Activated naive CD4-positive, alpha-beta T cell (primary cell): Measurements from ENCODE around the gene TTC31.
"Not testable (repeated sequence)": the region's sequence is repeated elsewhere in the genome, so short reads cannot be mapped to it uniquely, and the experiment has no call there.

Experiments
- DNase-seq, 4 experiments: peaks; one replicate each; lab custom pipeline; 2025; lab: John Stamatoyannopoulos, UW

Gene TTC31

DNA sequence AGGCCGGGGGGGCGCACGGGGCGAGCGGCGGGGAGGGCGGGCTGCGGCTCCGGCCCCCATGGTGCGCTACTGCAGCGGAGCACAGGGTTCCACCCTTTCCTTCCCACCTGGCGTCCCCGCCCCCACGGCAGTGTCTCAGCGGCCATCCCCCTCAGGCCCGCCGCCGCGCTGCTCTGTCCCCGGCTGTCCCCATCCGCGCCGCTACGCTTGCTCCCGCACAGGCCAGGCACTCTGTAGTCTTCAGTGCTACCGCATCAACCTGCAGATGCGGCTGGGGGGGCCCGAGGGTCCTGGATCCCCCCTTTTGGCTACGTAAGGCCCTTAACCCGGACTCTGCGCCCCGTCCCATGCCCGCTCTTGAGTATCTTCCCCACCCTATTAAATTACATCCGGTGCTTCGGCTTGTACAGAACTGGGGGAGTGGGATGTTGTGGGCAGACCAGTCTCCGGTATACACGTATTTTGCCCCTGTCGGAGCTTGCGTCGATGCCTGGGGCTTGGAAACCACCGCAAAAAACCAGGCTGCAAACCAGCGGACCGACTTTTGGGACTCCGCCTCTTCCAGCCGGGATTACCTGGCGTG lies 25.2 kb upstream of the TTC31 start:
- DNase-seq = peak; percentile 49 to 77 (median 68)

DNA sequence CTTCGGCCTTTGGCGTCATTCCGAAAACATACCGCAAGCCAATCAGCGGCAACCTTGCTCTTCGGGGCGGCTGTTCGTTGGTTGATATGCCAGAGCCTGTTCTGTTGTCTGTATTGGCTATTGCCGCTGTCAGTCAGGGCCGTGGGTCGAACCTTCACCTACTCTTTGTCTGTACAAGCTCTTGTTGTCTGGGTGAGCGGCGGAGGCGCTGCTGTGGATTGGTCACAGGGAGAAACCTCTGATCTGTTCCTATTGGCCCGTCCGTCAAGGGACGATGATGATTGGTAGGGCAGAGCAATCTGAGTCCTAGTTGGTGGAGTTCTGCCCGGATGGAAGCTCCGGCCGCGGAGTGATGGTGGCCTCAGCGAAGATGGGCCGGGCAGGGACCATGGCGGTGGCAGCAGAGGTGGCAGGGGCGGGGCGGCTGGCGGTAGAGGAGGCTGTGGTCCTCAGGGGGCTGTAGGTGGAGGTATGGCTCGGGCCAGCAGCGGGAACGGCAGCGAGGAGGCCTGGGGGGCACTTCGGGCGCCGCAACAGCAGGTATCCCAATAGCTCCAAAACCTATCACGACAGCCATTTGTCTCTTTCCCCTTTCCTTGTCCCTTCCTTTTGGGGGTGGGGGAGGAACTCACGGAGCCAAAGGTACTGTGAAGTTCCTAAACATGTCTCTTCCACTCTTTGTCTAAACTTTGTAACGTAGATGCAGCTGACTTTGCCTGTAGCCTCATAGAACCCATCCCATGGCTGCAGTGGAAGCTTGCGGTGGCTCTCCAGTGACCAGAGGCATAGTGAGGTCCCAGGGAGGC lies 24.5 kb upstream of the TTC31 start, which contains the start of gene WBP1:
WBP1 (plus strand) TSS at position 307 of the 806 bp plus-strand sequence; CDS start at position 472, 165 bp downstream.
- peak; percentile 90 to 96 (median 95) for DNase-seq

GRCh38 chr2:74458938-74459363 lies 23.9 kb upstream of the TTC31 start:
- no peak for DNase-seq

DNA sequence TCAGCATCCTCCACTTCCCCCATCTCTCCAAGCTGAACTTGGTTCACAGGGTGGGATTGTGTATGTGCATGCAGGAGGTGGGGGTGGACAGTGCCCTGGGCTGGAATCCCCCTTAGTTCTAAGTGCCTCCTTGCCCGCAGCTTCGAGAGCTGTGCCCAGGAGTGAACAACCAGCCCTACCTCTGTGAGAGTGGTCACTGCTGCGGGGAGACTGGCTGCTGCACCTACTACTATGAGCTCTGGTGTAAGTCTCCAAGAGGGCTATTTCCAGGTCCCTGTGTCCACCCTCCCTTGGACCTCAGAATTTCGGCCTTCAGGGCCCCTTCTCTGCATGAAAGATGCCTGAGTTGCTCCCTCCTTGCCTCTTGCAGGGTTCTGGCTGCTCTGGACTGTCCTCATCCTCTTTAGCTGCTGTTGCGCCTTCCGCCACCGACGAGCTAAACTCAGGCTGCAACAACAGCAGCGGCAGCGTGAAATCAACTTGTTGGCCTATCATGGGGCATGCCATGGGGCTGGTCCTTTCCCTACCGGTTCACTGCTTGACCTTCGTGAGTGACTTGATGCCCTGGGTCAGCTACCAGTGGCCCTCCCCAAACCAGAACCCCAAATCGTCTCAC lies 23.3 kb upstream of the TTC31 start:
- DNase-seq = not testable (repeated sequence)

DNA sequence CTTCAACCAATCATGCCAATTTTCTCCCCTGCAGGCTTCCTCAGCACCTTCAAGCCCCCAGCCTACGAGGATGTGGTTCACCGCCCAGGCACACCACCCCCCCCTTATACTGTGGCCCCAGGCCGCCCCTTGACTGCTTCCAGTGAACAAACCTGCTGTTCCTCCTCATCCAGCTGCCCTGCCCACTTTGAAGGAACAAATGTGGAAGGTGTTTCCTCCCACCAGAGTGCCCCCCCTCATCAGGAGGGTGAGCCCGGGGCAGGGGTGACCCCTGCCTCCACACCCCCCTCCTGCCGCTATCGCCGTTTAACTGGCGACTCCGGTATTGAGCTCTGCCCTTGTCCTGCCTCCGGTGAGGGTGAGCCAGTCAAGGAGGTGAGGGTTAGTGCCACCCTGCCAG lies 22.7 kb upstream of the TTC31 start:
- not testable (repeated sequence) for DNase-seq

DNA sequence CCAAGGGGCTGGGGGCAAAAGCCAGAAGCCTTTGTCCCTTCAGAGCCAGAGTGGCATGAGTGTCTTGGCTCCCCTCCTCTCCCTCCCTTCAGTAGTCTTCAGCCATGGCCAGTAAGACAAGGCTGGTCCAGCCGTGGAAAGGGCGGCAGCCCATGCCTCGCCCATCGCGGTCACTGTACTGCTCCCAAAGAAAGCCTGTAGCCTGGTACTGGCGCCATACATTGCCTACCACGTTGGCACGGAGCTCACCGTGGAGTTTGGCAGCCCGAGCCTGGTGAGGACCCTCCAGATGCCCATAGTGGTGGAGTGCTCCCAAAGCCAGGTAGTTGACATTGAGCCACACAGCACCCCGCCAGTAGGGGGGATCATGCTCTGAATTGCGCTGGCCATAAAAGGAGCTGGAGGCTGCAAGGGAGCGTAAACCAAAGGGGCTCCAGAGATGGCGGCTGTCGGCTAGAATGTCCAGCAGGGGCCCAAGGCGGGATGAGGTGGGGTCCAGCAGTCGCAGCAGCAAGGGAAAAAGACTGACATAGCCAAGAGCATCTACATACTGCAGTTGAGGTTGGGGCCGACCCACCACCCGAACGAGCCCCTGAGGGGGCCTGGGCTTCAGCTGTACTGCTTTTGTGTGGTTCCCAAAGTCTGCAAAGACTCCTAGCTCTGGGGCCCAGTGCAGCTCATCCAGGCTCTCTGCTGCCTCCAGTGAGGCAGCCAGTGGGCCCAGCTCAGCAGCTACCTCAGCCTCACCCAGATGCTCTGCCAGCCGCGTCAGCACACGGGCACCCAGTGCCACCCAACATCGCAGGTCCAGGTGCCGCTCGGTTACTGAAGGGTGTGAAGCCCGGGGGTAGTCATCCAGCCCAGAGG lies 21.5 kb upstream of the TTC31 start:
- no peak for DNase-seq

DNA sequence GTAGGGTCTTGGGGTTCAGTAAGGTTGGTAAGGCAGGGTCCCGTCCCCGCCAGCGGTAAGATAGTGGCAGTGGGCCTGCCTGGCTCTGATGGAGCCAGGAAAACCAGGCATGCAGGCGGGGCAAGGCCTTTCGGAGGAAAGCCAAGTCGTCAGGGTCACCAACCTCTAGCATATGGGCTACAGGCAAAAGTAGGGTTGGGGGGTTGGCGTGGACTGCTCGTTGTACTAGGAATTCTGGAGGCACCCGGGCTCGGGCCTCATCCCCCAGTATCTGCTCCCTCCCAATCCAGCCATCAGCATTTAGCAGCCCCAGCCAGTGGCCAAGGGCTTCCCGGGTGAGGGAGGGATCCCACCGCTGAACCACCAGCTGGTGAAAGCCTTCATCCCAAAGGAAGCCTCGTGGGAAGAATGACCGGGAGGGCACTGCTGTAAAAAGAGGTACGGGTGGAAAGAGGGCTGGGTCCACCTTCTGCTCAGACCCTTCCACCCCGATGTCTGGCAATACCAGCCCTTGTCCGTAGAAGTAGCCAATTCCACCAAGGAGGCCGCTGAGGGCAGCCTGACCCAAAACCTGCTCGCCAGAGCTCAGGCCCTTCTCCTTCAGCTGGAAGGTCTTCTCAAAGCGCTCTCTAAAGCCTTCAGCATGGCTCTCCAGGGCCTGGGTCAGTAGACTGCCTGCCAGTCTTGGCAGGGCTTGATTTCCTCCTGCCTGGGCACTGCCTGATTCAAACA lies 20.7 kb upstream of the TTC31 start:
- DNase-seq = no peak

DNA sequence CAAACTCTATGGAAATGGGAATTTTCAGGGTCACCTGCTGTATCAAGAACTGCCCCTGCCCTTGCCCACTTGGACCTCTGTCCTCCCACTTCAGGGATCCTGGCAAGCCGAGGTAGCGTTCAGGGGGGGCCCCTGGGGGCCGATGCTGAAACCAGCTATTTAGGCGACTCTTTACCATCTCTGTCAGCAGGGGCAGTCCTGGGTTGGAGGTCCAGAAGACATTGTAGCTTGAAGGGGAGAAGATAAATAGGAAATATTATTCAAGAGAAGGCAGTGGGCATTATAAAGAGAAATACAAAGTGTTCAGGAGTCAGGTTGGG lies 20.1 kb upstream of the TTC31 start:
- no peak for DNase-seq

DNA sequence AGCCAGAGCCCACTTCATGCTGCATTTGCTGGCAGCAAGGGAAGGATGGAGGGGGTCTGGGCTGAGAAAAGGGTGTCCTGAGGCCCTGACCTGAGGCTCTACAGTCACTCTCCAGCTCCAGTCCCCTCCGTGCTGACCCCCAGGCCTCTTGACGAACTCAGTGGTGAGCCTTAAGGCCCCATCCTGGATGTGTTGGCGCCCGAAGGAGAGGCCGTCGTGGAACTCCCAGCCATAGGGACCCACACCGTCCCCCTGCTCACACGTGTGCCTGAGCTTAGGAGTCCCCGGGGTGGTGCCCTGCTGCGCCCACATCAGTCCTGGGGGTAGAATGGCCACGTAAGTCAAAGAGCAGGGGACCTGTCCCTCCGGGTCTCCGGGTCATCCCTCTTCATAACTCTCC lies 18.5 kb upstream of the TTC31 start:
- DNase-seq = no peak

DNA sequence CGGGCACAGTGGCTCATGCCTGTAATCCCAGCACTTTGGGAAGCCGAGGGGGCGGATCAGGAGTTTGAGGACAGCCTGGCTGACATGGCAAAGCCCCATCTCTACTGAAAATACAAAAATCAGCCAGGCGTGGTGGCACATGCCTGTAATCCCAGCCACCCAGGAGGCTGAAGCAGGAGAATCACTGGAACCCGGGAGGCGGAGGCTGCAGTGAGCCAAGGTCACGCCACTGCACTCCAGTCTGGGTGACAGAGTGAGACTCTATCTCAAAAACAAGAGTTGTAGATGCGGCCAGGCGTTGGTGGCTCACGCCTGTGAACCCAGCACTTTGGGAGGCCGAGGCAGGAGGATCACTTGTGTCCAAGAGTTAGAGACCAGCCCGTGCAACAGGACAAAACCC lies 12.1 kb upstream of the TTC31 start:
- not testable (repeated sequence) for DNase-seq

GRCh38 chr2:74471332-74472065 lies 11.4 kb upstream of the TTC31 start:
- no peak for DNase-seq

- peak; percentile 85 to 97 (median 95) for DNase-seq
Measured at GRCh38 chr2:74472086-74472944, 10.6 kb upstream of the TTC31 start, which contains the start of gene MRPL53. TSS of gene MRPL53 (minus strand) at chr2:74472680. CDS start at chr2:74472660, 20 bp downstream.

DNA sequence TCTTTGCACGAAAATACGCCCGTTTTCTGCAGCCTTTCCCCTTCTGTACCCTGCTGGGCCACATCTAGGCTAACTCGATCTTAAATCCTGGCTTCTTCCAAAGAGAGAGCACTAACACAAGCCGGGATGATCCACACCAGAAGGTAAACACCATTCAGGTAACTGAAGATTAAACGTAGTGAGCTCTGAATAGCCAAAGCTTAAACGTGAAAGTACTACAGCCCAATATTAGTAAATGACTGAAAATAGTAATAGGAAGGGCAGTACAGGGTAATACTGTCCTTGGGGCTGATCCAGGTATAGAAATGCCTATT lies 10.0 kb upstream of the TTC31 start:
- no peak for DNase-seq

DNA sequence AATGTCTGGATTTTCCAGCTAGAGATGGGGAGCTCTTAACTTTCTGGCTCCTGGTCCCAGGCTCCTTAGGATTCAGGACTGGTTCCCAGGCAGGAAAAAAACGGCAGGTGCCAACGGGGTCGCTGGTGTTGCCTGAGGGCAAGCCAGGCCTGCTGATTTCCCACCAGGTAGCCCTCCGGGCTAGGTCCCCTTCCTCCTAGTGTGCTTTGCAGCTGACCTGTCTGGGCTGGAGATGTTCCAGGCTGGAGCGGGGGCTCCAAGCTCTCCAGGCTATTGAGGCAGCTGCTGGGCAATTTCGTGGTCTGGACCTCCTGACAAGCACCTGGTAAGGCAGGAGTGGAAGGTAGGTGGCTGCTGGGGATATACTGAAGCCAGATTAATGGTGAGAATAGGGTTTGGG lies 8.4 kb upstream of the TTC31 start:
- DNase-seq = no peak

DNA sequence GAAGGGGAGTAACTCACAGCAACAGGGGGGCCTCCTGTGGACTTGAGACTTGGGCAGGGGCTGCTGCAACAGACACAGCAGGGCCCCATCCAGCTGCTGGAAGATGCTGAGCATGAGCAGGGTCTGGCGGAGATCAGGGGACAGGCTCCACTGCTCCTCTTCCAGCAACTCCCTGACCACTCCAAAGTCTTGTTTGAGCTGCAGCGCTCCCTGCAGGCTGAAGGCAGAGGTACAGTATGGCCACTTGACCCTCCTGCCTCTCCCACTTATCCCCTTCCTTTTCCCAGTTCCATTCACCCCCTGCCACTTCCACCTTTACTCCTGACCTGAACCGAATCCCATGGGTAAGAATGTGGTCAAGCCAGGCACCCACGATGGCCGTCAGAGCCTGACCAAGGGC lies 8.0 kb upstream of the TTC31 start:
- DNase-seq = no peak

DNA sequence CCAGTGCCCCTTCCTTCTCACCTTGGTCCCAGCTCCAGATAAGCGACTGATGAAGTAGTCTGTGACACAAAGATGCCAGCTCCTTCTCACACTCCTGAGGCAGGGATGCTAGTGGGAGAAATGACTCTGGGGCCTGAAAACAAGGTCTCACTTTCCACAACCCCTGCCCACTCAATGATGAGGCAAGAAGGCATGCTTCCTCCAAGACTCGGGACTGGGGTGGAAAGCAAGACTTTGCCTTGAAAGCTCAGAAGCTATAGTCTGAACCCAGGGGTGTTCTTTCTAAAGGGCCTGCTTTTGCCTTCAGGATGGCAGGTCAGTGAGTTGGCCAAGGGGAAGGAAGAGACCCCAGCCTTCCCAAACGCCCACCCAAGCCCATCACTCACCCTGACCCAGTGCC lies 1.4 kb upstream of the TTC31 start:
- no peak for DNase-seq

GRCh38 chr2:74481961-74482800 lies 700 bp upstream of the TTC31 start:
- peak in 2 of 4 experiments; percentile 54 to 61 for DNase-seq

GRCh38 chr2:74483675-74484164 lies 839 bp downstream of the TTC31 start:
- not testable (repeated sequence) for DNase-seq

- no peak for DNase-seq
Measured at GRCh38 chr2:74486141-74486540, 3.3 kb downstream of the TTC31 start.
